Adrenal gland (tissue), 5 donors: ENCODE data around the gene STX8.
"Not testable (repeated sequence)": the region's sequence is repeated elsewhere in the genome, so short reads cannot be mapped to it uniquely, and the experiment has no call there.

Source experiments
- POLR2A ChIP-seq, 2 donors: fragments of 450-650 bp; IDR thresholded peaks; one replicate each; pipeline ENCODE4 v1.6.1; 2017; ENCODE audit warnings: antibody characterized with exemption in 2 of 2, mild to moderate bottlenecking in 2 of 2, moderate library complexity in 1 of 2
- TF ChIP-seq, protein P1 (sequence below), 6 experiments: fragments of 450-650 bp in 4 of 6; fragments of 200-600 bp in 2 of 6; sonication (generic) in 1 of 6; IDR thresholded peaks; 1 replicate in 5 of 6; 2 replicates in 1 of 6; pipeline versions ENCODE4 v1.5.1 to v1.8.0; 2016 to 2021; ENCODE audit warnings: antibody characterized with exemption in 6 of 6, mild to moderate bottlenecking in 2 of 6, moderate library complexity in 1 of 6
- donor health status: DM: no; HTN: no; CAD: no.

DNA sequence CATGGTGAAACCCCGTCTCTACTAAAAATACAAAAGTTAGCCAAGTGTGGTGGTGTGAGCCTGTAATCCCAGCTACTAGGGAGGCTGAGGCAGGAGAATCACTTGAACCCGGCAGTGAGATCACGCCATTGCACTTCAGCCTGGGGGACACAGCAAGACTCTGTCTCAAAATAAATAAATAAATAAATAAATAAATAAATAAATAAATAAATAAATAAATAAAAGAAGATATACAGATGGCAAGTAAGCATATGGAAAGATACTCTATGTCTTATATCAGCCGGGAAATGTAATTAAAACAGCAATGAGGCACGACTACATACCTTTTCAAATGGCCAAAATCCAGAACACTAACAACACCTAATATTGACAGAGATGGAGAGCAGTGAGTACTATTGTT is 29.0 kb upstream of the STX8 start:
- not testable (repeated sequence) for TF ChIP-seq POLR2A (IDR thresholded peaks at IDR 0.05)
- TF ChIP-seq, protein P1, sequence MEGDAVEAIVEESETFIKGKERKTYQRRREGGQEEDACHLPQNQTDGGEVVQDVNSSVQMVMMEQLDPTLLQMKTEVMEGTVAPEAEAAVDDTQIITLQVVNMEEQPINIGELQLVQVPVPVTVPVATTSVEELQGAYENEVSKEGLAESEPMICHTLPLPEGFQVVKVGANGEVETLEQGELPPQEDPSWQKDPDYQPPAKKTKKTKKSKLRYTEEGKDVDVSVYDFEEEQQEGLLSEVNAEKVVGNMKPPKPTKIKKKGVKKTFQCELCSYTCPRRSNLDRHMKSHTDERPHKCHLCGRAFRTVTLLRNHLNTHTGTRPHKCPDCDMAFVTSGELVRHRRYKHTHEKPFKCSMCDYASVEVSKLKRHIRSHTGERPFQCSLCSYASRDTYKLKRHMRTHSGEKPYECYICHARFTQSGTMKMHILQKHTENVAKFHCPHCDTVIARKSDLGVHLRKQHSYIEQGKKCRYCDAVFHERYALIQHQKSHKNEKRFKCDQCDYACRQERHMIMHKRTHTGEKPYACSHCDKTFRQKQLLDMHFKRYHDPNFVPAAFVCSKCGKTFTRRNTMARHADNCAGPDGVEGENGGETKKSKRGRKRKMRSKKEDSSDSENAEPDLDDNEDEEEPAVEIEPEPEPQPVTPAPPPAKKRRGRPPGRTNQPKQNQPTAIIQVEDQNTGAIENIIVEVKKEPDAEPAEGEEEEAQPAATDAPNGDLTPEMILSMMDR (IDR thresholded peaks at IDR 0.05): not testable (repeated sequence)
